Measurements from ENCODE around the gene CLIC4. TPM values are rescaled to one million over a fixed set of nuclear protein-coding genes. Genes with fewer than 3 reads are reported as not detected.

Gene CLIC4
- total and polyA plus RNA-seq, 2 of the 8 experiments (the other 6 are each of a cell fraction or from before 2014, with no cell fraction given): 77.5 to 293 TPM

- H2BK5ac ChIP-seq (ENCODE audit: low read depth, low read length): no peak overlapping the region
- DNase-seq (ENCODE audit: low read depth in 1 of 2, low spot score in 2 of 2) (no peak), FAIRE-seq (no peak)
- H3K27me3 ChIP-seq (replicated peaks in 1 of 4; ENCODE audit: control insufficient read depth in 3 of 4, extremely low read depth in 1 of 4, insufficient read depth in 3 of 4, low read length in 3 of 4): peaks cover 0 to 2% (median under 1%) of the 10 kb centered on the region in 4 experiments; a peak in 2 of 7 replicates
- H4K20me1 ChIP-seq (replicated peaks in 1 of 2; ENCODE audit: control insufficient read depth in 1 of 2, insufficient read depth in 2 of 2, low read length in 2 of 2): no peaks in the 10 kb centered on the region
- H3K18ac ChIP-seq (ENCODE audit: extremely low read depth, low read length): no peak overlapping the region
- POLR2A ChIA-PET (ENCODE audit: partially characterized antibody): no interaction called here
- WGBS, 2 experiments (ENCODE audit: extremely low coverage in 1 of 2, insufficient coverage in 1 of 2, insufficient read length in 1 of 2, insufficient replicate concordance in 2 of 2, low coverage in 1 of 2, low lambda C conversion rate in 2 of 2, missing lambda C conversion rate in 1 of 2): 95% methylated on average over 6 of the region's 6 CpGs; no CpG with 5 or more reads in 1 of the 2 experiments
- H2BK20ac ChIP-seq (ENCODE audit: low read length): no peak overlapping the region
- H2BK120ac ChIP-seq (replicated peaks; ENCODE audit: low read depth, low read length): no peak overlapping the region
- no peak for TF ChIP-seq ZNF274 (IDR thresholded peaks at IDR 0.05; ENCODE audit: borderline replicate concordance, extremely low read depth, low read length)
- no peak for TF ChIP-seq SP4 (IDR thresholded peaks at IDR 0.05; ENCODE audit: low read length)
- no peak overlapping the region for H3K27ac ChIP-seq (ENCODE audit: low read depth, low read length)
- no peak overlapping the region for H3K14ac ChIP-seq (ENCODE audit: insufficient read length)
- no peak overlapping the region for H2BK15ac ChIP-seq (ENCODE audit: low read length)
- no peak overlapping the region for H3K4me2 ChIP-seq (ENCODE audit: insufficient read depth in 1 of 2, low read depth in 2 of 2, low read length in 2 of 2)
- no peak overlapping the region for H3K9ac ChIP-seq (replicated peaks in 1 of 4; ENCODE audit: extremely low read depth in 1 of 4, low read depth in 3 of 4, low read length in 3 of 4)
- H3K36me3 ChIP-seq (ENCODE audit: control insufficient read depth in 2 of 4, insufficient read depth in 4 of 4, low read length in 3 of 4): no peaks in the 10 kb centered on the region
- peaks cover 0 to 2% (median 0%) of the 10 kb centered on the region in 4 experiments; a peak in 2 of 7 replicates for H3K4me1 ChIP-seq (replicated peaks in 1 of 4; ENCODE audit: control insufficient read depth in 3 of 4, insufficient read depth in 4 of 4, low read length in 3 of 4)
- no peak overlapping the region for H4K5ac ChIP-seq (ENCODE audit: insufficient read length, low read depth, low read length)
- CTCF ChIA-PET (ENCODE audit: partially characterized antibody): interaction anchor here (1.4 kb wide), 1 partner anchor 10 kb away, joined by 9 read pairs; no protein-coding TSS in a partner anchor
- no peak overlapping the region for H2BK12ac ChIP-seq (ENCODE audit: low read depth, low read length)
- H3K79me1 ChIP-seq (ENCODE audit: low read depth, low read length): no peaks in the 10 kb centered on the region
- H4K8ac ChIP-seq (ENCODE audit: extremely low read depth, insufficient read depth, low read length): no peak overlapping the region
- no peak overlapping the region for H3K4ac ChIP-seq (replicated peaks; ENCODE audit: insufficient read length, low read depth, low read length)
- no peak overlapping the region for H3K56ac ChIP-seq (replicated peaks; ENCODE audit: insufficient read length, low read depth, low read length)
- no peak overlapping the region for H3K4me3 ChIP-seq (ENCODE audit: extremely low read depth in 1 of 4, insufficient read depth in 2 of 4, low read depth in 3 of 4, low read length in 4 of 4)
- no peaks in the 10 kb centered on the region for H3K9me3 ChIP-seq (ENCODE audit: insufficient read depth in 2 of 2, low read depth in 1 of 2, low read length in 1 of 2)
- no peak overlapping the region for H4K91ac ChIP-seq (replicated peaks; ENCODE audit: insufficient read length, low read length)
- no peaks in the 10 kb centered on the region for H3K79me2 ChIP-seq (ENCODE audit: control insufficient read depth in 1 of 2, insufficient read depth in 2 of 2, low read length in 2 of 2)
- no peak overlapping the region for H3K23ac ChIP-seq (ENCODE audit: insufficient read length)
- H2AFZ ChIP-seq (ENCODE audit: low read length): no peak overlapping the region
- H3K23me2 ChIP-seq (ENCODE audit: low read depth, low read length): no peaks in the 10 kb centered on the region; the same call in 1 of the 2 replicates
- H2AK5ac ChIP-seq (ENCODE audit: low read depth, low read length): no peak overlapping the region
These were observed 132.8 kb downstream of the CLIC4 start for GRCh38 chr1:24878045-24878444.
